HG03442 (cell line): ENCODE measurements around the gene RAF1.

Source experiments
- ATAC-seq: cut with Tn5 transposase; IDR thresholded peaks from one replicate; pipeline ENCODE4 v1.9.1; 2021; ENCODE audit warnings: mild to moderate bottlenecking, moderate library complexity; ENCODE audit not compliant: unreplicated experiment

RAF1 gene

GRCh38 chr3:12598890-12599289 lies 65.0 kb downstream of the RAF1 start:
- ATAC-seq: no peak

GRCh38 chr3:12593473-12593872 lies 70.4 kb downstream of the RAF1 start:
- no peak for ATAC-seq

- ATAC-seq: no peak
These were observed 71.8 kb downstream of the RAF1 start for GRCh38 chr3:12591997-12592715.

- no peak for ATAC-seq
These were observed 72.5 kb downstream of the RAF1 start for GRCh38 chr3:12591456-12591855.

GRCh38 chr3:12590096-12590495 lies 73.8 kb downstream of the RAF1 start:
- ATAC-seq: no peak

GRCh38 chr3:12588039-12589009 lies 75.6 kb downstream of the RAF1 start:
- ATAC-seq: no peak

GRCh38 chr3:12586403-12586802 lies 77.5 kb downstream of the RAF1 start:
- no peak for ATAC-seq

- ATAC-seq: peak; percentile 69
These were observed 77.9 kb downstream of the RAF1 start for GRCh38 chr3:12585970-12586369.

- no peak for ATAC-seq
These were observed 78.7 kb downstream of the RAF1 start for GRCh38 chr3:12585181-12585580.

- no peak for ATAC-seq
These were observed 79.8 kb downstream of the RAF1 start for GRCh38 chr3:12584083-12584482.

- ATAC-seq: no peak
These were observed 80.6 kb downstream of the RAF1 start for GRCh38 chr3:12583280-12583679.

GRCh38 chr3:12582730-12583129 lies 81.2 kb downstream of the RAF1 start:
- ATAC-seq: no peak

- ATAC-seq: no peak
These were observed 84.0 kb downstream of the RAF1 start for GRCh38 chr3:12579905-12580304.

GRCh38 chr3:12579456-12579855 lies 84.5 kb downstream of the RAF1 start:
- ATAC-seq: no peak

- ATAC-seq: no peak
These were observed 85.2 kb downstream of the RAF1 start for GRCh38 chr3:12578742-12579141.

- ATAC-seq: no peak
These were observed 86.5 kb downstream of the RAF1 start for GRCh38 chr3:12577379-12577778.

- no peak for ATAC-seq
These were observed 89.3 kb downstream of the RAF1 start for GRCh38 chr3:12574661-12575060.

- no peak for ATAC-seq
These were observed 89.8 kb downstream of the RAF1 start for GRCh38 chr3:12574131-12574530.

GRCh38 chr3:12571986-12572385 lies 91.9 kb downstream of the RAF1 start:
- ATAC-seq: no peak

GRCh38 chr3:12569836-12570235 lies 94.1 kb downstream of the RAF1 start:
- ATAC-seq: no peak

GRCh38 chr3:12568747-12569146 lies 95.2 kb downstream of the RAF1 start:
- no peak for ATAC-seq

- no peak for ATAC-seq
These were observed 96.9 kb downstream of the RAF1 start for GRCh38 chr3:12566976-12567375.
